Measurements from ENCODE around the gene COL18A1.

The COL18A1 gene

DNA sequence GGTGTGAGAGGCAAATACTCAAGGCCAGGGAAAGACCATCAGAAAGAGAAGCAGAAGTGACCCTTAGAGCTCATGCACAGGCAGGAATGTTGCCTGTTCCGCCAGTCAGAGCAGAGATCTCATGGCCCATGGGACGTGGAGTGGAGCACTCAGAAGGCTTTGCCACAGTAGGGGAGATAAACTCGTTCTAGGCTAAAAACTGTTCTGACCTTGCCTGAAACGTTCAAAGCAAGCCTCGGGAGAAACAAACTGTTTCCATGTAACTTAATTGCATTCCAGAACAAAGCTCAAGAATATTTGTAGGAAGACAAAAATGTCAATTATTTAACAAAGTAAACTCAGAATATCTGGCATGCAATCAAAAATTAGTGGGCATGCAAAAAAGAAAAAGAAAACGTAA is 158.0 kb downstream of the COL18A1 start:
- TF ChIP-seq CTBP1 (IDR thresholded peaks at IDR 0.05; ENCODE audit: borderline replicate concordance) = no peak
- TF ChIP-seq FOXM1 (IDR thresholded peaks at IDR 0.05; ENCODE audit: borderline replicate concordance) = no peak
- TF ChIP-seq NFRKB (IDR thresholded peaks at IDR 0.05) = no peak
- no peak for TF ChIP-seq SUZ12 (IDR thresholded peaks at IDR 0.05)
- TF ChIP-seq FOXK2 (IDR thresholded peaks at IDR 0.05) = no peak
- no peak for TF ChIP-seq PKNOX1 (IDR thresholded peaks at IDR 0.05)
- TF ChIP-seq SP1 (IDR thresholded peaks at IDR 0.05) = no peak
- no peak for TF ChIP-seq ELF4 (IDR thresholded peaks at IDR 0.05)
- POLR2A ChIA-PET = no interaction called here
- DNase-seq (ENCODE audit: extremely low spot score) = no peak
- CTCF ChIA-PET = no interaction called here

Measured in HEK293T (cell line).